OCI-LY1 (cell line): ENCODE results near the gene RNGTT.

ENCODE experiments used
- H2AFZ ChIP-seq: fragments of 200-600 bp; sonication (generic), shearing (Covaris generic); 2 replicates; pipeline ENCODE4 v1.6.0; 2014; ENCODE audit warnings: antibody characterized with exemption, mild to moderate bottlenecking, low read length
- H3F3A ChIP-seq: fragments of 200-600 bp; sonication (generic), shearing (Covaris generic); 2 replicates; pipeline ENCODE4 v1.6.0; 2014; ENCODE audit warnings: mild to moderate bottlenecking, antibody characterized with exemption, low read length, moderate library complexity; ENCODE audit not compliant: insufficient read depth
- H3K27ac ChIP-seq: fragments of 200-600 bp; sonication (generic); 2 replicates; pipeline ENCODE4 v1.5.1; 2014; ENCODE audit warnings: low read length, mixed run types, mild to moderate bottlenecking, low read depth; ENCODE audit not compliant: poor library complexity, severe bottlenecking
- H3K27me3 ChIP-seq: fragments of 200-600 bp; sonication (generic); 2 replicates; pipeline ENCODE4 v1.6.0; 2014; ENCODE audit warnings: antibody characterized with exemption, mild to moderate bottlenecking, low read length, moderate library complexity; ENCODE audit not compliant: insufficient read depth
- H3K36me3 ChIP-seq: fragments of 200-600 bp; sonication (generic); 2 replicates; pipeline ENCODE4 v1.6.1; 2014; ENCODE audit warnings: mild to moderate bottlenecking, antibody characterized with exemption, low read length, moderate library complexity, mixed read lengths; ENCODE audit not compliant: insufficient read depth
- H3K4me1 ChIP-seq: fragments of 200-600 bp; sonication (generic); 2 replicates; pipeline ENCODE4 v1.5.1; 2014; ENCODE audit warnings: mild to moderate bottlenecking, low read length, moderate library complexity; ENCODE audit not compliant: insufficient read depth, severe bottlenecking
- H3K4me2 ChIP-seq: fragments of 200-600 bp; sonication (generic), shearing (Covaris generic); 2 replicates; pipeline ENCODE4 v1.6.1; 2014; ENCODE audit warnings: low read length
- H3K4me3 ChIP-seq: fragments of 200-600 bp; sonication (generic); 2 replicates; pipeline ENCODE4 v1.5.1; 2014; ENCODE audit warnings: low read length, low read depth, mild to moderate bottlenecking, mixed read lengths; ENCODE audit not compliant: poor library complexity, severe bottlenecking
- H3K79me2 ChIP-seq: fragments of 200-600 bp; shearing (Covaris generic); 2 replicates; pipeline ENCODE4 v1.6.1; 2016; ENCODE audit warnings: mixed run types, low read length, mixed read lengths; ENCODE audit not compliant: insufficient read depth
- H3K9ac ChIP-seq: fragments of 200-600 bp; sonication (generic), shearing (Covaris generic); 2 replicates; pipeline ENCODE4 v1.6.1; 2014; ENCODE audit warnings: mild to moderate bottlenecking, low read length, mixed read lengths
- H3K9me2 ChIP-seq: fragments of 200-600 bp; sonication (generic), shearing (Covaris generic); 2 replicates; pipeline ENCODE4 v1.6.1; 2014; ENCODE audit warnings: low read depth, mild to moderate bottlenecking, low read length, mixed read lengths
- H3K9me3 ChIP-seq: fragments of 200-600 bp; shearing (Covaris generic); 2 replicates; pipeline ENCODE4 v1.6.1; 2014; ENCODE audit warnings: low read length, mixed read lengths
- H4K20me1 ChIP-seq: fragments of 200-600 bp; sonication (generic), shearing (Covaris generic); 2 replicates; pipeline ENCODE4 v1.6.0; 2016; ENCODE audit warnings: mild to moderate bottlenecking, low read length; ENCODE audit not compliant: insufficient read depth
- CTCF ChIP-seq: fragments of 200-600 bp; sonication (generic), shearing (Covaris generic); IDR thresholded peaks from 2 replicates; pipeline ENCODE4 v1.5.1; 2017; ENCODE audit warnings: mild to moderate bottlenecking, antibody characterized with exemption, low read length, moderate library complexity, mixed read lengths
- EZH2 ChIP-seq: fragments of 200-600 bp; sonication (generic), shearing (Covaris generic); IDR thresholded peaks from 2 replicates; pipeline ENCODE4 v1.8.0; 2017; ENCODE audit warnings: borderline replicate concordance, mixed run types, mild to moderate bottlenecking, antibody characterized with exemption, low read length, moderate library complexity, mixed read lengths

RNGTT gene

GRCh38 chr6:88808381-88808780 is 155.0 kb downstream of the RNGTT start:
- Histone ChIP-seq H3K9me3 (peaks cover 8% of the 10 kb centered on the region), H3K36me3 (peaks cover 13% of the 10 kb centered on the region; the same call in 1 of the 2 replicates), H3K4me1 (peaks cover 9% of the 10 kb centered on the region), H3K9me2 (no peaks in the 10 kb centered on the region), H3K4me2 (no peak overlapping the region), H3K27ac (no peak overlapping the region), H3K9ac (no peak overlapping the region), H3F3A (no peaks in the 10 kb centered on the region), H4K20me1 (no peaks in the 10 kb centered on the region), H2AFZ (no peak overlapping the region), H3K79me2 (no peaks in the 10 kb centered on the region), H3K27me3 (no peaks in the 10 kb centered on the region), H3K4me3 (no peak overlapping the region)
- TF ChIP-seq EZH2 (no peak), CTCF (no peak)

GRCh38 chr6:88807622-88808021 is 155.8 kb downstream of the RNGTT start:
- H3K27me3 ChIP-seq: no peaks in the 10 kb centered on the region
- no peak overlapping the region for H3K9ac ChIP-seq
- no peak overlapping the region for H3K4me2 ChIP-seq
- H3K79me2 ChIP-seq: no peaks in the 10 kb centered on the region
- H3K36me3 ChIP-seq: peaks cover 13% of the 10 kb centered on the region; the same call in 1 of the 2 replicates
- no peak for TF ChIP-seq EZH2
- TF ChIP-seq CTCF: no peak
- no peak overlapping the region for H3K4me3 ChIP-seq
- H3F3A ChIP-seq: no peaks in the 10 kb centered on the region
- no peak overlapping the region for H3K27ac ChIP-seq
- H3K4me1 ChIP-seq: peaks cover 1% of the 10 kb centered on the region
- no peaks in the 10 kb centered on the region for H3K9me2 ChIP-seq
- peaks cover 8% of the 10 kb centered on the region for H3K9me3 ChIP-seq
- H4K20me1 ChIP-seq: no peaks in the 10 kb centered on the region
- H2AFZ ChIP-seq: no peak overlapping the region

GRCh38 chr6:88806728-88807127 is 156.7 kb downstream of the RNGTT start:
- H3K4me2 ChIP-seq: no peak overlapping the region
- H3K36me3 ChIP-seq: peaks cover 13% of the 10 kb centered on the region; the same call in 1 of the 2 replicates
- peaks cover 8% of the 10 kb centered on the region for H3K9me3 ChIP-seq
- no peak overlapping the region for H3K9ac ChIP-seq
- no peak overlapping the region for H3K4me3 ChIP-seq
- no peaks in the 10 kb centered on the region for H4K20me1 ChIP-seq
- no peaks in the 10 kb centered on the region for H3K27me3 ChIP-seq
- no peaks in the 10 kb centered on the region for H3K79me2 ChIP-seq
- TF ChIP-seq EZH2 (no peak), CTCF (no peak)
- H3K9me2 ChIP-seq: no peaks in the 10 kb centered on the region
- H3K27ac ChIP-seq: no peak overlapping the region
- no peaks in the 10 kb centered on the region for H3K4me1 ChIP-seq
- H2AFZ ChIP-seq: no peak overlapping the region
- H3F3A ChIP-seq: no peaks in the 10 kb centered on the region
